Lower leg skin (tissue), 3 donors: Measurements from ENCODE around the gene CNOT4.
"Not testable (repeated sequence)": the region's sequence is repeated elsewhere in the genome, so short reads cannot be mapped to it uniquely, and the experiment has no call there.

ENCODE experiments used
- CTCF ChIP-seq, 3 donors: fragments of 450-650 bp; IDR thresholded peaks; one replicate each; pipeline ENCODE4 v1.5.1; 2016; ENCODE audit warnings: antibody characterized with exemption in 3 of 3, mild to moderate bottlenecking in 3 of 3, moderate library complexity in 2 of 3
- POLR2A ChIP-seq, 2 donors: fragments of 450-650 bp; IDR thresholded peaks; one replicate each; pipeline ENCODE4 v1.6.1; 2016 to 2017; ENCODE audit warnings: antibody characterized with exemption in 2 of 2, mild to moderate bottlenecking in 1 of 2, moderate library complexity in 1 of 2

- TF ChIP-seq CTCF, POLR2A (IDR thresholded peaks at IDR 0.05): not testable (repeated sequence)
These were observed 158.8 kb downstream of the CNOT4 start for GRCh38 chr7:135351070-135351469.
